Renal cortex interstitium (tissue), 11 donors: Measurements from ENCODE around the gene POMT2. TPM values are rescaled to one million over a fixed set of nuclear protein-coding genes. Genes with fewer than 3 reads are reported as not detected.
"Not testable (repeated sequence)": the region's sequence is repeated elsewhere in the genome, so short reads cannot be mapped to it uniquely, and the experiment has no call there.

Experiments
- DNase-seq, 11 donors: peaks; one replicate each; pipeline ENCODE4 v3.0.0-alpha.2; 2013; ENCODE audit warnings: low read depth in 9 of 11, low spot score in 4 of 11; ENCODE audit errors: extremely low read depth in 1 of 11
- polyA plus RNA-seq, 3 donors: library from polyadenylated mRNA; unstranded; fragments of 120-200 nt; gene quantifications; one replicate each; pipeline ENCODE4 v1.2.1, GENCODE V29; 2013; ENCODE audit not compliant: insufficient read length in 3 of 3

Gene POMT2
- polyA plus RNA-seq, 3 donors: 41.6 to 47.0 (median 41.7) TPM

DNA sequence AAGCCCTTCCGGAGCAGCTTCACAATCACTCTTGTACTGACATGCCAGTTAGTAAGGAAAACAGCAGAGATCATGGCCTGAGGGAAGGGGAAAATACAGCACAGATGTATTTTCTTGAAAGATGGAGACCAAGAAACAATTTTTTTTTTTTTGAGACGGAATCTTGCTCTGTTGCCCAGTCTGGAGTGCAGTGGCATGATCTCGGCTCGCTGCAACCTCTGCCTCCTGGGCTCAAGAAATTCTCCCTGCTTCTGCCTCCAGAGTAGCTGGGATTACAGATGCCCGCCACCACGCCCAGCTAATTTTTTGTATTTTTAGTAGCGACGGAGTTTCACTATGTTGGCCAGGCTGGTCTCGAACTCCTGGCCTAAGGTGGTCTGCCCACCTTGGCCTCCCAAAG, 16.6 kb upstream of the POMT2 start:
- DNase-seq: not testable (repeated sequence)

DNA sequence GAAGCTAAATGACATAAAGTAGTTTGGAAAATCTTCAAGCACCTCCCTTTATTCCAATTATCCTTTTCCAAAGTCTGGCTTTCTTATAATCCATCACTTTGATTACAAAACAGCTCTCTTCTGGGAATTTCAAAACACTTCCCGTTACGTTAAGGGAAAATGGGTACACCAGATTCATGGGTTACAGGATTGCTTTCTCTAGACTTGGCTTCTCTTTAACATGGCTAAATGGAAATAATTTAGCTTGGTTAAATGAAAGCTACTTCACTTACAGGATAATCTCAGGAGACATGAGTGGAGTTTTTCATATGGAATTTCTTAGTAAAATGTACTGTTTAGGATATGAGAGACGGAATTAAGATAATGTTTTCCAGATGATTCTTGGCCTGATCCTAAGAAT, 14.9 kb upstream of the POMT2 start:
- no peak for DNase-seq

GRCh38 chr14:77329872-77330271, 9.2 kb upstream of the POMT2 start:
- DNase-seq: no peak

DNA sequence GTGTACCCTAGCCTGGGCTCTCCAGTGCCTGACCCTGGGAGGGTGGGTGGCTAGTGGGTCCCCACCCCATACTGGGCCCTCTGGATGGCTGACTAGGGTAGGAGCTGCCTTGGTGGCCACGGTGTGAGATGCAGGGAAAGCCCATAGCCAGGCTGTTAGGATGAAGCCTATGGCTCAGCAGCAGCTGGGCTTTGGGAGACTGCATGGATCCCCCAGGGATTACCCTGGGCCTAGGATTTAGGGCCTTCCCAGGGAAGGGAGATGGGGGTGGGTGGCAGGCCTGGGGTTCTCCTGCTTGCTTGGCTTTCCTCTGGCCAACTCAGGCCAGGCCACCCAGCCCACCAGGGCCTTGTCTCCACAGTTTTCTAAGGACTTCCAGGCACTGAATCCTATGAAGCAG, 6.4 kb upstream of the POMT2 start:
- no peak for DNase-seq

DNA sequence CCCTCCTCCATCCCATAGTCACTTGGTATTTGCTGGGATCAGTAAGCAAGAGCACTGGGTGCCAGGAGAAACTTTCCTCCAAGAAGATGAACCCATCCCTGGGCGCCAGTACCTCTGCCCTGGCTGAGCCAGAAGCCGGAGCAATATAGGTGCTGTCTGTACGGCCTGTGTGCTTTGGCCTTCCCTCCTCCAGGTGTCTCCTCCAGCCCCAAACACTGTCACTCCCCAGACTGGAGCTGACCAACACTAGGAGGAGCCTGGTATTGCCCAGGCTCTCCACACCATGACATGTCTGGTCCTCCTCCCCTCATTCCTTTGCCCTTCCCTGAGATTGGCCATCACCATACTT, 5.0 kb upstream of the POMT2 start:
- DNase-seq: no peak

GRCh38 chr14:77324816-77325745, 4.4 kb upstream of the POMT2 start:
- no peak for DNase-seq

- no peak for DNase-seq
Observed at GRCh38 chr14:77324289-77324688, 3.6 kb upstream of the POMT2 start.

DNA sequence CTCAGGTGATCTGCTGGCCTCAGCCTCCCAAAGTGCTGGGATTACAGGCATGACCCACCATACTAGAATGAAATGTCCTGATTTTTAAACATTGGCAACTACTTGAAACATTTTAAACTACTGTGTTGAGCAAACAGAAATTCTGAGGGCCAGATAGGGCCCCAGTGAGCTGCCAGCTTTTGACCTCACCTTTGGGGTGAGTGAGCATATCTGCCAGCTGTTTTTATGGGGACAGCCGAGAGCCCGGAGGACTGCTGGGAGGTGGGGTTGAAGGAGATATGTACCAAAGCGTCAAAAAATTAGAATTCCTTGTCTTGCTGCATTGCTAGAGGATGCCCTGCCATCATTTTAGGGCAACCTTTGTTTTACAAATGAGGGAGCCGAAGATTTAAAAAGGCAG, 2.9 kb upstream of the POMT2 start:
- DNase-seq: no peak

GRCh38 chr14:77322951-77323350, 2.3 kb upstream of the POMT2 start:
- DNase-seq: no peak

DNA sequence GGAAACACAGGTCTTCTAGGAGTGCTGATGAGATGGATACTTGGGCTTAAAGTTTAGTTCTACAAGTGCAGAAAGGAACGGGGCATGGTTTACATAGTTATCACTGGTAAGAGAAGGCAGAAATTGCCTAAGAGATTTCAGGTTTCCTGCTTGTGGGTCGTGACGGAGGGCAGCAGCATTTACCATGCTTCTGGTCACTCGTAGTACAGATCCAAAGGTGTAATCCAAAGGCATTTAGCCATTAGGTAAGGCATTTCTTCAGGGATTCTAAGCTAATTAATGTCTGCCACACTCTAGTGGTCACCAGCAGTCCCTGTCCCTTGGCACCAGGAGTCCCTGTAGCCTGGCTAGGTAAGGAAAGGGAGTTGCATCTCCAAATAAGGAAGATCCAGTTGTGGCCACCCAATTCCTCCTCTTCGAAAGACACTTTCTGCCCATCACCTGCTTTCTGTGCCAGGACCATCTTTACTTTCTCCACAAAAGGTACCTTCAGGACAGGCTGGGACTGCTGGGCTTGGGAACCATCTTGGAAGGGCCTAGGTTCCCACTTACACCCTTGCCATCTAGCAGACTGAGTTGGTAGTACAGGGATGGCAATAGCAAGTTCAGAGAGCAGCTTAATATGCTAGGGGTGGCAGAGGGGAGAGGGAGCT, 1.7 kb upstream of the POMT2 start:
- DNase-seq: no peak

DNA sequence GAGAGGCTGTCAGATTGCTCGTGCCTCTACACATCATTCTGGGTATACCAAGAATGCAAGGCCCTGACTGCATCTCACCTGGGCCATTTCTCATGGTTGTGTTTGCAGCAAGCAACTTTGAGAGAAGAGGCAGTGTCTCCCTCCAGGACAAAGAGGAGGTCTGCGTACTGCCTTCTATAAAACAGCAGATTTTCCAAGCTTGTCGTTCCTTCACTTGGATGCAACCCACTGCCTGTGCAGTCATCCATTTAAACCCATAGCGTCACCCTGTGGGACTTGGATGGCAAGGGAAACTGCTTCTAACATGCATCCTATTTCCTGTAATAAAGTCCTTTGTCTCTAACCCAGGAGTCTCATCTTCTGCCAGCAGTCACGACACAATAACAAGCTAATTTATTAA, 1.3 kb downstream of the POMT2 start:
- no peak for DNase-seq

DNA sequence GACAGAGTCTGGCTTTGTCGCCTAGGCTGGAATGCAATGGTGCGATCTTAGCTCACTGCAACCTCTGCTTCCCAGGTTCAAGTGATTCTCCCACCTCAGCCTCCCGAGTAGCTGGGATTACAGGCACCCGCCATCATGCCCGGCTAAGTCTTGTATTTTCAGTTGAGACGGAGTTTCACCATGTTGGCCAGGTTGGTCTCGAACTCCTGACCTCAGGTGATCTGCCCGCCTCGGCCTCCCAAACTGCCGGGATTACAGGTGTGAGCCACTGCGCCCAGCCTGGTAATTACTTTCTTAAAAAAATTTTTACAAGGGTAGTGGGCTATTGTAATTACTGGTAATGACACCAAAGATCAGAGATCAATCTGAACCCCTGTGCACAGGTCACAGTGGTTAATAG, 1.9 kb downstream of the POMT2 start:
- DNase-seq: not testable (repeated sequence)

- no peak for DNase-seq
Observed at GRCh38 chr14:77318006-77318553, 2.6 kb downstream of the POMT2 start.

DNA sequence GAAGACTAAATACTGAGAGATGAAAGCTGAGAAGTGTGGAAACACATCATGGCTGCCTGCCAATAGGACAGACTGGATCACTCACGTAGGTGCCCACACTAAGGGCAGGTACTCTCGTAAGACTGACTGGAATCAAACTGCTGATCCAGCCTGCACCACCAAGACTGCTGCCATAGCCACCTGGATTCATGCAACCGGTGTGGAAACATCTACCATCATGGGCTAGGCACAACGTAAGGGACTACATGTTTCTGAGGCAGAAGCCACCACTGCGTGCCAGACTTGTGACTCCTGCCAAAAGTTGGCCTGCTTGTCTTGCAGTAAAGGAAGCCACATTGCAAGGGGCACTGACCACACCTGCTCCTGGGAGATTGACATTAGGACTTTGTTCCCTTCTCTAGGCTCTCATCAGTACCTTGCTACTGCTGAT, 3.8 kb downstream of the POMT2 start:
- DNase-seq: no peak

DNA sequence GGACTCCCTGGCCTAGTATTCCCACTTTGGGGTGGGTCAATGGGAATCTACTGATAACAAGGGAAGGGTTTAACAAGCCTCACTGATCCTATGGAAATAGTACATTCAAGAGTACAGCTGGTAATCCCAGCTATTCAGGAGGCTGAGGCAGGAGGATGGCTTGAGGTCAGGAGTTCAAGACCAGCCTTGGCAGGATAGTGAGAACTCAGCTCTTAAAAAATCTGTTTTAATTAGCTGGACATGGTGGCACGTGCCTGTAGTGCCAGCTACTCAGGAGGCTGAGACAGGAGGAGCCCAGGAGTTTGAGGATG, 4.5 kb downstream of the POMT2 start:
- no peak for DNase-seq

DNA sequence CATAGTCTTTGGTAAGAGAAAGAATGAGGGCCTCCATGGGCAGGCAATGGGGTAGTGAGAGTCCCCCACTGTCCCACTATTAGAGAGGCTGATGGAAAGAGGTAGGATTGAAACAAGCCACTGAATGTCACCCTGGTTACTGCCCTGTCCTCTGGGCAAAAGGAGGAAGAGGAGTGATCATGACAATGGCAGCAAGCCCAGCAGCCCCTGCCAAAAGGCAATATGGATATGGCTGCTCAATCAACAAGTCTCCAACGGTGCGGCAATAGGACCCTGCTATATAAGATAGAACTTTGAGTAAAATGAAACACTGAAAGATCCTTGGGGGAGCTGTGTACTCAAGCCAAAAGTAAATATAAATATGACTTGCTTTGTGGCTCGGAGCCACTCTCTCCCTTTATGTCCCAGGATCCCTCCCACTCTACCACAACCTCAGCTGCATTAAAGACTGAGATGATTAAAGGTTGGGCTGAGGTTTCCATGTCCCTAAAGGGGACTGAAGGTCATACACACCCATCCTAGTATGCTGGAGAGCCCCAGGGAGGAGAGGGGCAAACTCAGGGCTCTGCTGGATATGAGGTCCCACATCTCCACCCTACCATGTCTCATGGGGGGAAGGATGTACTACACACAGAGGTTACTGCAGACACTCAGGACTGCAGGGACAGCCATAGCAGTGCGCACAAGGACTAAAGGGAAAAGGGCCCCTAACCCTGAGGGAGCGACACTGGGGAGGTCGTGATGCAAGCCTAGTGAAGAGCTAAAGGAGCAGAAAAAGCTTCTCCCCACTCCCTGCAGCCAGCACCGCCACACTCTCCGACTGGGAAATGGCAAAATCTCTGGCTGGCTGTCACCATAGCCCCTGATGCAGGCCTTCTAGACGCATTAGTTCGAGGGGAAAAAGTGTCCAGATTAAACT, 5.9 kb downstream of the POMT2 start:
- DNase-seq: no peak

DNA sequence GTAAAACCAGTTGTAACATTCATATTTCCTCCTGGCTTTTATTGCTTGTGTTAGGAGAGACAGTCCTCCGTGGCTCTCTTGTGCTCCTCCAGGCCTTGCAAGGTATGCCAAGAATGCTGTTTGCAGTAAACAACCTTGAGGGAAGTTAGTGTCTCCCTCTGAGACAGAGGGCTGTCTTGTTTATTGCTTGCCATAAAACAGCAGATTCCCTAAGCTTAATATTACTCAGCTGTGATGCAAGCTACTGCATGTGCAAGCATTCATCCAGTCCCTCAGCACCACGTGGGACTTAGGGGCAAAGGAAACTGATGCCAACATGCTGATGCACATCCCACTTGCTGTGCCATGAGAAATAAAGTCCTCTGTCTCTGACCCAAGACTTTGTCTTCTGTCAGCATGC, 6.6 kb downstream of the POMT2 start:
- peak in 4 of 11 donors; percentile 44 to 69 (median 64) for DNase-seq

- DNase-seq: no peak
Observed at GRCh38 chr14:77313371-77313770, 7.3 kb downstream of the POMT2 start.

DNA sequence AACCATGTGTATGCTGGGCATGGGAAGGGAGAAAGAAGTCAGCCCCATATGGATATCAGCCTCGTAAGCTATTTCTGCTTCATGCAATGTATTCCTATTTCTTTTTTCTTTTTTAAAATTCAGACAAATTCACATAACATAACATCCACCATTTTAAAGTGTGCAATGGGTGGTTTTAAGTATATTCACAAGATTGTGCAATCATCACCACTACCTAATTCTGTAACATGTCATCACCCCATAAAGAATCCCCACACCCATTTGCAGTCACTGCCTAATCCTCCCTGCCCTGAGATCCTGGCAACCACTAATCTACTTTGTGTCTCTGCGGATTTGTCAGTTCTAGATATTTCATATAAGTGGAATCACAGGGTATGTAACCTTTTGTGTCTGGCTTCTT, 9.5 kb downstream of the POMT2 start:
- DNase-seq: no peak

DNA sequence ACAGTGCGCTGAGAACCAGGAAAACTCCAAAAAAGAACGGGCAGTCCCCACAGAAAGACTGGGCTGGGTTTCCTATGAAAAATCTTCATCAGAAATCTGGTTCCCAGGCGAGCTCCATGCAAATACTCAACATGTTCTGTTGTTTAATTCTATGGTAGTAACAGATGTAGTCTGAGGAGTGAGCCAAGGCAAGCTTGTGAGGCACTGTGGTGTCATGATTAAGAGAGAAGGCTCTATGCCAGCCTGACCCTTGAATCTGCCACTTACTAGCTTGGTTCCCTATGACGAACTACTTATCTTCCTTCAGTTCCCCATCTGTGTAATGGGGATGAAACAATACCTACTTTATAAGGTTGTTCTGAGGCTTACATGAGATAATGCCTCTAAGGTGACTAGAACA, 10.7 kb downstream of the POMT2 start:
- DNase-seq: no peak
